ENCODE results near the gene CENPT.
A peak's percentile ranks its signal among the peaks of the same experiment; 100 is the strongest.
"Not testable (repeated sequence)": the region's sequence is repeated elsewhere in the genome, so short reads cannot be mapped to it uniquely, and the experiment has no call there.

CENPT gene

GRCh38 chr16:67873435-67874370 lies 26.2 kb upstream of the CENPT start:
- no peak for DNase-seq

GRCh38 chr16:67872631-67873434 lies 25.3 kb upstream of the CENPT start, which contains the start of gene EDC4:
EDC4 (plus strand) TSS chr16:67873052; CDS start chr16:67873262, 210 bp downstream.
- DNase-seq, result peak; percentile 45

- no peak for DNase-seq
Measured at GRCh38 chr16:67872131-67872630, 24.7 kb upstream of the CENPT start.

GRCh38 chr16:67871256-67871655 lies 23.8 kb upstream of the CENPT start:
- DNase-seq, result no peak

GRCh38 chr16:67869653-67870052 lies 22.2 kb upstream of the CENPT start:
- DNase-seq, result no peak

GRCh38 chr16:67868290-67868689 lies 20.8 kb upstream of the CENPT start:
- no peak for DNase-seq

GRCh38 chr16:67865318-67865717 lies 17.8 kb upstream of the CENPT start:
- DNase-seq, result no peak

GRCh38 chr16:67864594-67864993 lies 17.1 kb upstream of the CENPT start:
- DNase-seq, result no peak

- DNase-seq, result not testable (repeated sequence)
Measured at GRCh38 chr16:67864044-67864443, 16.6 kb upstream of the CENPT start.

GRCh38 chr16:67862623-67863583 lies 15.4 kb upstream of the CENPT start:
- no peak for DNase-seq

- no peak for DNase-seq
Measured at GRCh38 chr16:67861877-67862276, 14.4 kb upstream of the CENPT start.

GRCh38 chr16:67860589-67861398 lies 13.3 kb upstream of the CENPT start:
- DNase-seq, result no peak

- no peak for DNase-seq
Measured at GRCh38 chr16:67858500-67858899, 11.0 kb upstream of the CENPT start.

GRCh38 chr16:67857547-67858233 lies 10.2 kb upstream of the CENPT start:
- DNase-seq, result no peak

- no peak for DNase-seq
Measured at GRCh38 chr16:67856927-67857546, 9.5 kb upstream of the CENPT start.

- DNase-seq, result no peak
Measured at GRCh38 chr16:67855789-67856188, 8.3 kb upstream of the CENPT start.

GRCh38 chr16:67853670-67854069 lies 6.2 kb upstream of the CENPT start:
- DNase-seq, result no peak

- no peak for DNase-seq
Measured at GRCh38 chr16:67848118-67848517, 625 bp upstream of the CENPT start.

GRCh38 chr16:67846320-67847063 lies 1.0 kb downstream of the CENPT start, which contains the start of gene NUTF2:
NUTF2 (plus strand) TSS chr16:67846933; CDS start chr16:67865131, 18,198 bp downstream.
- DNase-seq, result peak; percentile 84

- DNase-seq, result no peak
Measured at GRCh38 chr16:67846063-67846319, 1.5 kb downstream of the CENPT start.

All from GDM1 (cell line).